ENCODE data around the gene FBXO5.
A peak's percentile ranks its signal among the peaks of the same experiment; 100 is the strongest.
"Not testable (repeated sequence)": the region's sequence is repeated elsewhere in the genome, so short reads cannot be mapped to it uniquely, and the experiment has no call there.

FBXO5 gene, protein sequence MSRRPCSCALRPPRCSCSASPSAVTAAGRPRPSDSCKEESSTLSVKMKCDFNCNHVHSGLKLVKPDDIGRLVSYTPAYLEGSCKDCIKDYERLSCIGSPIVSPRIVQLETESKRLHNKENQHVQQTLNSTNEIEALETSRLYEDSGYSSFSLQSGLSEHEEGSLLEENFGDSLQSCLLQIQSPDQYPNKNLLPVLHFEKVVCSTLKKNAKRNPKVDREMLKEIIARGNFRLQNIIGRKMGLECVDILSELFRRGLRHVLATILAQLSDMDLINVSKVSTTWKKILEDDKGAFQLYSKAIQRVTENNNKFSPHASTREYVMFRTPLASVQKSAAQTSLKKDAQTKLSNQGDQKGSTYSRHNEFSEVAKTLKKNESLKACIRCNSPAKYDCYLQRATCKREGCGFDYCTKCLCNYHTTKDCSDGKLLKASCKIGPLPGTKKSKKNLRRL

GRCh38 chr6:152982904-152983636 lies at the start of gene FBXO5:
TSS of gene FBXO5 (minus strand) at chr6:152983041. CDS start at chr6:152982959, 82 bp downstream.
- peak; percentile 96 for DNase-seq (ENCODE audit: low spot score)

DNA sequence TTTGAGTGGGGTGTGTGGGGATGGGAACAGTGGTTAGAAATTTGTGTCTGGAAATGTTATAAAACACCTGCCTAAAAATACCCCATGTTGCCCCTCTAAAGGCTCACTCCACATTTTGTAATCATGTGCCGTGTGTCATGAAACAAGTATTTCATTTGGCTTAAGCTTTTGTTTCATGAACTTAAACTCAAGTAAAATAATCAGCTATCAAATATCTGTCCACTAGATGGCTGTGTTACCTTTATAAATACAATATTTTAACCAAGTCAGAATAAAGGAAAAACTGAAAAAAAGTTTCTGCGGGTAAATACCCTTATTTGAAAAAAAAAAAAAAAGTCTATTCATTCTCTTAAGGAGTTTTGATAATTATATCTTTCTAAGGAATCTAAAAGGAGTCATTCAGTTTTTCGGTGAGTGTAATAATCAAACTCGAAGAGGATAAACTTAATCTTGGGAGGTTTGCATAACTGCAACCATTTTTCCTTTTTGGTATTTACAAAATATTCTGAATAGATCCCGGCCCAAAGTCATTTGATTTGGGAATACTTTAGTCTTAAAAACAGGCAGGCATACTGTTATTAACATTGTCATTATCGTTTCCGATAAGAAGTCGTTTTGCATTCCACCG lies 49.5 kb upstream of the FBXO5 start:
- DNase-seq (ENCODE audit: low spot score): no peak

DNA sequence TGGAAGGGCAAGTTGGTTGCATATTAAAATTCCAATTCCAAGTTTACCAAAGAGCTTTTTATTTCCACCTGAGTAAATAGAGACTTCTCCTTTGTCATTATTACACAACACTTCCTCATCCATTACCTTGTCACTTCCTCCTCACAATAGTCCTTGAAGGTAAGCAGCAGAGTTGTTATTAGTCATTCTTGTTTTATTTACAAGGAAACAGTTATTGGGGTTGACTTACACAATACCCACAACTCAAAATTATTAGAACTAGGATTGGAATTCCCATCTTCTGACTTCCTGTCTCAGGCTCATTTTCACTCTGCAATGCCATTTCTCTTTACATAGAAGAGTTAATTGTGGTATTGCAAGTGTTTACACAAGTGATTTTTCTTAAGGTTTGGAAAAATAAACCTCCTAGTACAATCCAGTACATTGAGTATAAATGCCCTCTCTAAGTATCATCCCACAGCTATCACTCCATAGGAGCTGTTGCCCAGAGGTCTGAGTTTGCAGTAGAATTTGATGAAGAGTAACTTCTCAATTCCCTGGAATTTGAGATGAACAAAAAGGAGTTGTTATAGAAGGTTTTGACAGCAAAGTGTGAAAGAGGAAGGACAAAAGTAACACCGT lies 48.6 kb upstream of the FBXO5 start:
- DNase-seq (ENCODE audit: low spot score): no peak

DNA sequence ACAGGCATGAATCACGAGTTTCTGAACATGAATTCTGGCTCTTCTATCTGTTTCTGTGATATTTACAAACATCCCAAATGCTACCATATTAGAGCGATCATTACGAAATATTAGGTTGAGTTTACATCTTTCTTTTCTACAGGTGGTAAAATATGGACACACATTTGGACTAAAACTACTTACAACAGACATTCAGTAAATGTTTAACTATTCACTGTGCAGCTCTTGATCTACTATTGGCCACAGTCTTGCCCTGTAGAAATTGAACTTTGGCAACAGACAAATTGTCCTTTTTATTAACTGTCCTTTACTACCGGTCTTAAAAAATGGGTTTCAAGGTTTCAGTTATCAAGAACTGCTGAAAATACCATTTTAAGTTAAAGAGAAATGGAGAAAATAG lies 46.1 kb upstream of the FBXO5 start:
- DNase-seq (ENCODE audit: low spot score): no peak

GRCh38 chr6:153028286-153028685 lies 45.4 kb upstream of the FBXO5 start:
- DNase-seq (ENCODE audit: low spot score): no peak

DNA sequence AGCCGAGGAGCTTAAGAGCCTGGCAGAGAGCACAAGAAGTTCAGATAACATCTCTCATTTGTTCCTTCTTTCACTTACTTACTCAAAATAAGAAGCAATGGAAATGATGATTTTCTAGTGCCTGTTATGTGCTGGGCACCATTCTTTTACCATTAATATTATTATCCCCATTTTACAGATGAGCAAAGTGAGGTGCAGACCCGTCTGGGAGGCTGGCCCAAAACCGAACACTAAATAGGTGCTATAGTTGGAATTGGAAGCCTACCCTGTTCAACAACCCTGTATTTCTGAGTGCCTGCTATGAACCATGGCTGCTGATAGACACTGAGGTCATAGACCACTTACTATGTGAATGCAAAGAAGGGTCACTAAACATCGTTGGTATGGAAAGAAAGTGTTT lies 44.6 kb upstream of the FBXO5 start:
- no peak for DNase-seq (ENCODE audit: low spot score)

- no peak for DNase-seq (ENCODE audit: low spot score)
These were observed 41.8 kb upstream of the FBXO5 start for GRCh38 chr6:153024709-153025017.

DNA sequence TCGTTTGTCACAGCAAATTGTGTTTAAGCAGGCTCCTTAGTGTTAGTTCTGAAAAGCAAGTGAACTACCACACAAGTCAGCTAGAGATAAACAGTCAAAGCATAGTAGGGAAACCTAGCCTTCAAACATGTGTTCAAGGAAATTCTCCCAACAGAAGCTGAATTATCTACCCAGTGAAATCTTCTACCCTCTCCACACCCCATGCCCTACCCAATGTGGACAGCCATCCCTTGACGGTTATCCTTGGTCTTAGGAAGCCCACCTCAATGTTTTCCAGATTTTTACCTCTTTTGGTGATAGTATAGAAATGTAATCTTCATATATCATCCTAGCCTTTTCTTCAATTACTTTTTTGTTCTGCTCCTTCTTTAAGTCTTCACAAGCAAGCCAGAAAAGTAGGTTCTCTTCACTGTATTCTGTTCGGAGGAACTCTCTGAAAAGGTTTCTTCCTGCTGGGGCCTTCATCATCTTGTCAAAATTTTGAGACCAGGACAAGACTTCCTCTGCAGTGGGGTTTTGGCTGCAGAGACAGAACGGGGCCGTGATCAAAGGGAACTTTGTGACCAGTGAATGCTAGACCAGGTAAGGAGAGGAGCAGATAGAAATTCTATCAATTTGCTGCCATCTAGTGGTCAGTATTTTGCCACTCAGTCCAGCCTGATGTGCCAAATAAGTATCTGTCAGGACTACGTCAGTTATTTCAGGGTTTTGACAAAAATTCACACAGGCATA lies 41.3 kb upstream of the FBXO5 start:
- DNase-seq (ENCODE audit: low spot score): peak; percentile 60

GRCh38 chr6:153018355-153018754 lies 35.5 kb upstream of the FBXO5 start:
- no peak for DNase-seq (ENCODE audit: low spot score)

DNA sequence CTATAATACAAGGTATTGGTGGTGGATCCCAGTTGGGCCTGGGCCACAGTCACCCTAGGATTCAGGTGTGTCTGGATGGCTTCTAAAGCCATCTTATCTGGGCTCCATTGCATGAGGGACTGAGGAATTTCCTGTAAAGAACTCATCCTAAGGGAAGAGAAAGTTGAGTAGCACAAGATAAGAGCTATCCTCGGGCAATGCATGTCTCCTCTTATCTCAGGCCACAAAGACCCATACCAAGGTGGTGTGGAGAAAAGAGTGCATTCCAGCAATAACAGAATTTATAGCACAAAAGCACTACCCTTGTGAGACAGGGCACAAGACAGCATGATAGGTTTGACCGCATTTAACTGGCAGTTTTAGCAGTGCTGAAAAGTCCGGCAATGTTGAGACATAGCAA lies 34.0 kb upstream of the FBXO5 start:
- DNase-seq (ENCODE audit: low spot score): no peak

GRCh38 chr6:153015094-153015640 lies 32.3 kb upstream of the FBXO5 start:
- no peak for DNase-seq (ENCODE audit: low spot score)

GRCh38 chr6:153013438-153013837 lies 30.6 kb upstream of the FBXO5 start:
- DNase-seq (ENCODE audit: low spot score): no peak

GRCh38 chr6:153012856-153013255 lies 30.0 kb upstream of the FBXO5 start:
- DNase-seq (ENCODE audit: low spot score): no peak

- DNase-seq (ENCODE audit: low spot score): peak; percentile 21
These were observed 20.5 kb upstream of the FBXO5 start for GRCh38 chr6:153003366-153003690.

DNA sequence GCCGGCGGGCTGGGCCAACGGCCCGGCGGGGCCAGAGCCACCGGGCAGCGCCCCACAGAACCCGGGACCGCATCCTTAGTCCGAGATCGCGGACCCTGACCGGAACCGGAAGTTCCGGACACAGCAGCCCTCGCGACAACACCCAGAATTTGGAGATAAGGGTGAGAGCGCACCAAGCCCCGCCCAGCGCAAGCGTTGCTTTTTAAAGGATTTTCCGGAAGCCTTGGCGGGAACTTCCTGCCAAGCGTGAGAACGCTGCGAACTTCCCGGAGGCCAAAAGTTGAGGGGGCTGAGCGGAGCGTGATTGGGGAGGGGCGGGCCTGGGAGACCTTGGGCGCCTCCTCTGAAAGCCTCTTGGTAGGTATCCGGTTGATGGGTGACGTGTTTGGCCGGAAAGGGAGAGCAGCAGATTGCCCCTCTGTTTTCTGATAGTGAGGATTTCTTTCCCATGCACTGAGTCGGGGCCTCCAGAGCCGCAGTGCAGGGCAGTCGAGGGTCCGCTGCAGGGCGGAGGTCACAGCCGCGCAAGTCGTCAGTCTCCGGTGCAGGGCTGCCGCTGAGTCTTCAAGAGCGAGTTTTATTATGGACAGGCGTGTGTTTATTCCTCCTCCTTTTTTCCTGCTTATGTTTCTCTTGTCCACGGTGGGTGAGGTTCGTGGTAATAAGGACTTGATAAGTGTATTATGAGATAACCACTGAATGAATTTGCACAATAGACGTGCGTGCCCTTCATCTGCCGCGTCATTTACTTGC lies 19.9 kb upstream of the FBXO5 start, which contains the start of gene MTRF1L:
Gene MTRF1L, minus strand, starts transcription at position 97 of the 753 bp plus-strand sequence. Its CDS starts 24 bp downstream, at position 73.
- DNase-seq (ENCODE audit: low spot score): peak; percentile 92

DNA sequence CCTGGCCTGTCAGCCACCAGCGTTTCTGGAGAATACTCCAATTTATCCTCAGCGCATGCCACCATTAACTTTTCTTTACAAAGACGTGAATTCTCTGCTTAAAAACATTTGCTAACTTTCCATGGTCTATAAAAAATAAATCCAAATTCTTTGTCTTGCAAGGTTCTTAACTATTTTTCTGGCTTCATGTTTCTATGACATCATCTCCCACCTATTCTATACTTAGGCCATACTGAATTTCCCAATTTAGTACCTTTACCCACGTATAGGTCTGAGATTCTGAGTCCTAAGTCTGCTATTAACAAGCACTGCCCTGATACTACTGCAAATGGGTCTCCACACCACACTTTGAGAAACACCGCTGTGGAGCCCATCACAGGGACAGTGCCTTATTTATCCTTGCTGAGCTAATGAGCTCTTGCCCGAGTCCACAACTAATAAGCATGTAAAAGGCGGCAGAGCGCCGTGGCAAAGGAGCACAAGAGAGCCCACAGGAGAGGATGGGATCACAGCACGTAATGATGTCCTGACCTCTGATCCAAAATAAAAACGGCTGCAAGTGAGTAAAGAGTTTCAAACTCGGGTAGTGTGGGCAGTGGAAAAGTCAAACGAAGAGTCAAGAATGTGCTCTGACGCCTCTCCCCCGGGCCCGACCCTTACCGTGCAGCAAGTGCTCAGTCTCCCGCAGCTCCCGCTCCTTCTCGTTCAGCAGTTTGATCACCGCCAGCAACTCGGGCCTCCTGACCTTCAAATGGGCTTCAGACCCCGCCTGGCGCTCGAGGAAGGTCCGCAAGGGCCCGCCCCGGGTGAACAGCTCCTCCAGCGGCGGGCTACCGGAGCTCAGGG lies 19.1 kb upstream of the FBXO5 start:
- peak; percentile 29 for DNase-seq (ENCODE audit: low spot score)

DNA sequence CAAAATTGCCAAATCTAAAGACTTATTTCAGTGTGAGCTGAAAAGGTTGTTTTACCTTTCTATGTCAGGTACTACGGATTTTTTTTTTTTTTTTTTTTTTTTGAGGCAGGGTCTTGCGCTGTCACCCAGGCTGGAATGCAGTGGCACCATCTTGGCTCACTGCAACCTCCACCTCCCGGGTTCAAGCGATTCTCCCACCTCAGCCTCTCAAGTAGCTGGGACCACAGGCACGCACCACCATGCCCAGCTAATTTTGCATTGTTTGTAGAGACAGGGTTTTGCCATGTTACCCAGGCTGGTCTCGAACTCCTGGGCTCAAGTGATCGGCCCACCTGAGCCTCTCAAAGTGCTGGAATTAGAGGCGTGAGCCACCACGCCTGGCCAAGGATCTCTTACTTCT lies 17.9 kb upstream of the FBXO5 start:
- not testable (repeated sequence) for DNase-seq (ENCODE audit: low spot score)

DNA sequence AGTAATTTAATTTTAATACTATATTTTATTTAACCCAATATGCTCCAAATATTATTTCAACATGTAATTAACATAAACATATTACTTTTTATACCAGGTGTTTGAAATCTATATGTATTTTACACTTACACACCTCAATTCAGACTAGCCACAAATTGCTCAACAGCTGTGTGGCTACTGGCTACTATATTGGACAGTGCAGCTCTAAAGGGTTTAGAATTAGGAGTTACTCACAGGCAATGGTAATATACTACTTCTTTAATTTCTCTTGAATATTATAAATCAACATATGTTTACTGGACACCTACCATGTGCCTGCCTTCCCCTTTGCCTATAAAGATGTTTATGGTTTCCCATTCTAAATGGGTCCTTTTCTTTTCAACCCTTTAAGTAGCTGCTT lies 17.4 kb upstream of the FBXO5 start:
- DNase-seq (ENCODE audit: low spot score): no peak

GRCh38 chr6:152999538-152999937 lies 16.7 kb upstream of the FBXO5 start:
- not testable (repeated sequence) for DNase-seq (ENCODE audit: low spot score)

DNA sequence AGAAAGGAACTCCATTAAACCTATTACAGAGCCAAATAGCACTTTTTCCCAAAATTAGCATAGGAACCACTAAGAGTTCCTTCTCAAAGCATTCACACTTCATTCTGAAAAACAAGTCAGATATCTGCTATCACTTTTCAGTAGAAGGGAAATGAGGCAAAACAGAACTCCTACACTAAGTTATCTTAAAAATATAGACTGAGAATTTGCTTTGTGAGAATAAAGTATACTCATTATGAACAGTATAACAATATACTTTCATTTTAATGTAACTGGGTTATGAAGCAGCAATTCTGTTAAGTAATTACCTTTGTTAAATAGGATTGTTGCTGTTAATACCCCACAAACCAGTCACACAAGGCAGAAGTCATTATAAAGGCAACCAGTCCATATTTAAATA lies 11.0 kb upstream of the FBXO5 start:
- DNase-seq (ENCODE audit: low spot score): no peak

Data from D341Med (cell line).